Spleen (tissue), 7 donors: ENCODE measurements around the gene GMPS.

Experiments used
- CTCF ChIP-seq, 11 experiments: fragments of 200-600 bp in 7 of 11; fragments of 450-650 bp in 4 of 11; sonication (generic) in 4 of 11; IDR thresholded peaks in 8 of 11; conservative IDR thresholded peaks in 3 of 11; 1 replicate in 7 of 11; 2 replicates in 4 of 11; pipeline versions ENCODE4 v1.4.0 to v1.8.0; 2016 to 2021; ENCODE audit warnings: antibody characterized with exemption in 11 of 11, inconsistent platforms in 4 of 11, mild to moderate bottlenecking in 1 of 11
- POLR2A ChIP-seq, 3 donors: fragments of 450-650 bp; IDR thresholded peaks; one replicate each; pipeline ENCODE4 v1.5.1; 2017; ENCODE audit warnings: antibody characterized with exemption in 3 of 3, mild to moderate bottlenecking in 1 of 3
- POLR2AphosphoS5 ChIP-seq, 3 donors: sonication (generic); formaldehyde crosslinking; IDR thresholded peaks; one replicate each; pipeline ENCODE4 v1.5.1; 2017; ENCODE audit warnings: antibody characterized with exemption in 3 of 3
- donor health status: DM: no; HTN: no; CAD: no; lungs with moderate emphysema.
- donor health status: DM: no; HTN: no; CAD: no.
- donor health status: DM: no; HTN: no; CAD: no.

GRCh38 chr3:155972885-155973584 is 102.6 kb downstream of the GMPS start:
- TF ChIP-seq CTCF (IDR thresholded peaks at IDR 0.05 in 8 of 11, conservative IDR thresholded peaks at IDR 0.05 in 3 of 11) (no peak), POLR2A (IDR thresholded peaks at IDR 0.05) (no peak), POLR2AphosphoS5 (IDR thresholded peaks at IDR 0.05) (no peak)
